ENCODE measurements around the gene USP43. TPM values are rescaled to one million over a fixed set of nuclear protein-coding genes. Genes with fewer than 3 reads are reported as not detected.

Gene USP43
- total RNA-seq, 4 donors from 2014 or later: 0.17 to 0.84 (median 0.17) TPM; not detected in 1

DNA sequence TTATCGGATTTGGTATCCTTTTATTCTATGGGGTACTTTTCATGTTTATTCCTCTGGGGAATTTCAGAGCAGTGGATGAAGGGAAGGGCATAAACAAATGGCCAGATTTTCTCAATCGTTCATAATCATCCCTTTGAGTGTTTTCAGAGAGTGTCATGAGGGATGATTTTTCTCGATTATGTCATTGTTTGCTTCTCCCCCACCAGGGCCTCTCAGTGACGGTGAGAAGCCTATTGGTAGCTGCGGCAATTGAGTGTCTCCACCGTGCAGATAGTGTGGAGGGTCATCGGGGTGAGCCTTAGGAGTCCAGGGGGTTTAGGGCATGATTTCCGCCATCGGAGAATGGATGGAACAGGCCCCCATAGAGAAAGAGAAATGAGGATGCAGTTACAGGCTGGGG lies 57.2 kb downstream of the USP43 start:
- 75% methylated on average over 9 of the region's 9 CpGs for WGBS
- DNase-seq (ENCODE audit: extremely low spot score): no peak
- peaks cover 0 to 9% (median 0%) of the 10 kb centered on the region in 4 donors for H3K27me3 ChIP-seq
- no peaks in the 10 kb centered on the region for H3K36me3 ChIP-seq
- no peaks in the 10 kb centered on the region for H3K4me1 ChIP-seq
- no peaks in the 10 kb centered on the region for H3K9me3 ChIP-seq
- intact Hi-C loops (cut with DNase I): no loop called here
- no peak for TF ChIP-seq EP300 (IDR thresholded peaks at IDR 0.05)
- TF ChIP-seq CTCF (IDR thresholded peaks at IDR 0.05): no peak
- TF ChIP-seq POLR2AphosphoS5 (IDR thresholded peaks at IDR 0.05): no peak
- TF ChIP-seq POLR2A (IDR thresholded peaks at IDR 0.05; ENCODE audit: low read depth): no peak
- no peak overlapping the region for H3K4me3 ChIP-seq
- no peak overlapping the region for H3K27ac ChIP-seq (replicated peaks in 1 of 4)

DNA sequence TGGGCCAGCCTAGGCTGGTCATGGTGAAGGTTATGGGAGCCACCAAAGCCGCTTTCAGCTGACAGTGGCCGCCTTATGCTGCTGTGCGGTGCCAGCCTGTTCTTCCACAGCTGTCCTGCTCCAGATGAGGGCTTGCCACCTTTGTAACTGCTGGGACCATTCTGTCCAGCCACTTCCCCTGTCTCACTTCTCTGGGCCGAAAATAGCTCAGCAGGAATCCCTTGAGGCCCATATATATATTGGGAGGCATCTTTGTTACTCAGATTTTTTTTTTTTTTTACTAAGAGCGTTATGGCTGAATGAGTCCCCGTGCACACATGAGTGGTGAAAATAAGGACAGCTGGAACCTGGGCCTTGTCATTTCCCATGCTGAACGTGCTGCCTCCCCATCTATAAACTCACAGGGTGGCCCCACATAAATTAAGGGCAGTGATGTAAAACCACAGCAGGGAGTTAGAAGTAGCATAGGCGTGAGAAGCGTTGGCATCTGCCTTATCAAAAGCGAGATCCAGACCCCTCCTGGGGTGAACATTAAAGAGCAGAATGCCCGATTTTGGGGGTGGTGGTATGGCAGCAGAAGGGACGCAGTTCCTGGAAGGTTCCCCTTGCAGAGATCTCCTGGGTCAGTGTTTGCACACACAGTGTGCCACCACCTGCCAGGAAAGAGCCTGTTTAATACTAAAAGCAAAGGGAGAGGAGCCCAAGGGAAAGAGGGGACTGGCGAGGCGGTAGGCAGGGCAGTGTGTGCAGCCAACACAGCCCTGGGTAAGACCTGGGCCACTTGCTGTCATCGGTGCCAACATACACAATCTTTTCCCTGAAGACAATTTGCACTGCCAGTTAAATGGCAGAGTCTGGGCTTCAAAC lies 57.8 kb downstream of the USP43 start:
- DNase-seq (ENCODE audit: extremely low spot score): no peak
- intact Hi-C loops (cut with DNase I): no loop called here
- TF ChIP-seq CTCF (IDR thresholded peaks at IDR 0.05): no peak
- no peak for TF ChIP-seq EP300 (IDR thresholded peaks at IDR 0.05)
- TF ChIP-seq POLR2AphosphoS5 (IDR thresholded peaks at IDR 0.05): no peak
- no peak for TF ChIP-seq POLR2A (IDR thresholded peaks at IDR 0.05; ENCODE audit: low read depth)
- peaks cover 0 to 9% (median 0%) of the 10 kb centered on the region in 4 donors for H3K27me3 ChIP-seq
- H3K4me3 ChIP-seq: no peak overlapping the region
- 88% methylated on average over 14 of the region's 15 CpGs for WGBS
- no peak overlapping the region for H3K27ac ChIP-seq (replicated peaks in 1 of 4)
- no peaks in the 10 kb centered on the region for H3K4me1 ChIP-seq
- H3K9me3 ChIP-seq: no peaks in the 10 kb centered on the region
- H3K36me3 ChIP-seq: no peaks in the 10 kb centered on the region

DNA sequence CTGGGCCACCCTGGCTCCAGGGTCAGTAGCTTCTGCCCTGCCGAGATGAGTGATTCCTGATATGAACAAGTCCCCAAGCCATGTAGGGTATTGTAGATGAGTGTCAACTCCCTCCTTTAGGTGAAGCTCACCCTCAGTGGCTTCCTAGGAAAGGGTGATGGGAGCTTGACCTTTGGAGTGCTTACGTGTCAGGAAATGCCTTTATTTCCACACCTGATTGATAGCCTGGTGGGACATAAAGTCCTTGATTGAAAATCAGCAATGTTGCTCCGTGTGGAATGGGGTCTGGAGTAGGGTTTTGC lies 58.4 kb downstream of the USP43 start:
- Histone ChIP-seq H3K27me3 (peaks cover 0 to 9% (median 0%) of the 10 kb centered on the region in 4 donors), H3K36me3 (no peaks in the 10 kb centered on the region), H3K9me3 (no peaks in the 10 kb centered on the region), H3K27ac (replicated peaks in 1 of 4) (no peak overlapping the region), H3K4me3 (no peak overlapping the region), H3K4me1 (no peaks in the 10 kb centered on the region)
- intact Hi-C loops (cut with DNase I): no loop called here
- no peak for DNase-seq (ENCODE audit: extremely low spot score)
- TF ChIP-seq POLR2A (IDR thresholded peaks at IDR 0.05; ENCODE audit: low read depth) (no peak), POLR2AphosphoS5 (IDR thresholded peaks at IDR 0.05) (no peak), EP300 (IDR thresholded peaks at IDR 0.05) (no peak), CTCF (IDR thresholded peaks at IDR 0.05) (no peak)
- 79% methylated on average over 3 of the region's 3 CpGs for WGBS

DNA sequence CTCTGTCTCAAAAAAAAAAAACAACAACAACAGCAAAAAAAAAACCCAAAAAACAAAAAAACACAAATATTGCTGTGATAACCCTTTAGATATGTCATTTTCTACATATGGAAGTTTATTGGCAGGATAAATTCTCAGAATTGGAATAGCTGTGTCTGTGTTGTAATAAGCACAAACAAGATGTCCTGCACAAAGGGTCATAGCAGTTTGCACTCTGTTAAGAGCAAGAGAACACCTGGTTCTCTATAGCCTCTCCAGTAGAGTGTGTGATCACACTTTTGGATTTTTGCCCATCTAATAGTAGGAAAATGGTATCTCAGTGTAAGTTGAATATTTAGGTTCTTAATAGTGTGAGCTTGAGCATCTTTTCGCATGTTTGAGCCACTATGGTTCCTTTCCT lies 60.4 kb downstream of the USP43 start:
- Histone ChIP-seq H3K4me3 (no peak overlapping the region), H3K27ac (replicated peaks in 1 of 4) (no peak overlapping the region), H3K27me3 (peaks cover 0 to 9% (median 0%) of the 10 kb centered on the region in 4 donors), H3K4me1 (no peaks in the 10 kb centered on the region), H3K9me3 (no peaks in the 10 kb centered on the region), H3K36me3 (no peaks in the 10 kb centered on the region)
- DNase-seq (ENCODE audit: extremely low spot score): no peak
- TF ChIP-seq POLR2A (IDR thresholded peaks at IDR 0.05; ENCODE audit: low read depth): no peak
- TF ChIP-seq CTCF (IDR thresholded peaks at IDR 0.05): no peak
- no peak for TF ChIP-seq POLR2AphosphoS5 (IDR thresholded peaks at IDR 0.05)
- no peak for TF ChIP-seq EP300 (IDR thresholded peaks at IDR 0.05)
- intact Hi-C loops (cut with DNase I): no loop called here
- WGBS: 92% methylated on average over 1 of the region's 1 CpG

Measured in esophagus muscularis mucosa (tissue), 4 donors.